Inflammatory macrophage treated with lipopolysaccharide for 4 hours (primary cell): Measurements from ENCODE around the gene LMAN2L.

ENCODE experiments used
- DNase-seq: peaks from one replicate; pipeline ENCODE4 v3.0.0-alpha.2; 2020

The LMAN2L gene, protein sequence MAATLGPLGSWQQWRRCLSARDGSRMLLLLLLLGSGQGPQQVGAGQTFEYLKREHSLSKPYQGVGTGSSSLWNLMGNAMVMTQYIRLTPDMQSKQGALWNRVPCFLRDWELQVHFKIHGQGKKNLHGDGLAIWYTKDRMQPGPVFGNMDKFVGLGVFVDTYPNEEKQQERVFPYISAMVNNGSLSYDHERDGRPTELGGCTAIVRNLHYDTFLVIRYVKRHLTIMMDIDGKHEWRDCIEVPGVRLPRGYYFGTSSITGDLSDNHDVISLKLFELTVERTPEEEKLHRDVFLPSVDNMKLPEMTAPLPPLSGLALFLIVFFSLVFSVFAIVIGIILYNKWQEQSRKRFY

DNA sequence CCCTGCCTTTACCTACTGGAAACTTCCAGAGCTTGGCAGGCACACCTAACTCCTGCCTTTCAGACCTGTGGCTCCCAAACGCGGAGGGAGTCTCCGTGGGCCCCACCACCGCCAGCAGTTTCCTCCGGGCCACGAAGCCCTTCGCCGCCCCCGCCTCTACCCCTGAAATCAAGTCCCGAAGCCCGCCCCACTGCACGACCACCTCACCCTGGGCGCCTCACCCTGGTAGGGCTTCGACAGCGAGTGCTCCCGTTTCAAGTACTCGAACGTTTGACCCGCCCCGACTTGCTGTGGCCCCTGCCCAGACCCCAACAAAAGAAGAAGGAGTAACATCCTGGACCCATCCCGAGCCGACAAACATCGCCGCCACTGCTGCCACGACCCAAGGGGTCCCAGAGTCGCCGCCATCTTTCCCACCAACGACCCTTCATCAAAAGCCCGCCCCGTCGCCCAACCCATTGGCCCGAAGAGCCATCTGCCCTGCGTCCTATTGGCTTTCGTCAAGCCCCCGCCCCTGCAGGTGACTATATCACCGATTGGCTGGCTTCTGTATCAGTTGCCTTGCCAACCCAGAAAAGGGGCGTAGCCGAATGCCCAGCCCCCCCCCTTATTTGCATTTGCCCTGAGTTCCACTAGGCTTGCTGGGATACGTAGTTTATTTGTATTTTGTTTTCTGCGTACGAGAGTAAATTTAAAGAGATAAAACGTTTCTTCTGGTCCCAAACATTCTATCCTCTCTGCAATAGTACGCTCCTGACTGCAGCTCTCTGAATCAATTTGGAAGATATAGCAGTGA is at the start of gene LMAN2L:
Gene LMAN2L, minus strand, starts transcription at position 432 of the 796 bp plus-strand sequence. Its CDS starts 24 bp downstream, at position 408.
- DNase-seq = peak; percentile 99

DNA sequence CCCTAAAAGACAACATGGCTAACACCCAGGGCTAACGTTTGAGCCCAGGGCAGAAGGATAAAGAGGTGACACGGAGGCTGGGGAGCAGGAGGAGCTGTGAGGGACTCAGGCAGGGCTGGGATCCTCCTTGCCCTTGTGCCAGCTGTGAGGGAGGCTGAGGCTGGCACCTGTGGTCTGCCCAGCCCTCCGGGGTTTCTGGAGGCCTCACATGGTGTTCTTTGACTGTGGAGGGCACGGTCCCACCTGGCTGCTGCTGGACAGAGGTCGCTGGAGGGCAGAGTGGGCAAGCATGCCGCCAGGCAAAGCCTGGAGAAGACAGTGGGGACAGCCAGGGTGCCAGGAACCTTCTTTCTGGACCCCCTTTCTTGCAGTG is 49.4 kb upstream of the LMAN2L start:
- no peak for DNase-seq

DNA sequence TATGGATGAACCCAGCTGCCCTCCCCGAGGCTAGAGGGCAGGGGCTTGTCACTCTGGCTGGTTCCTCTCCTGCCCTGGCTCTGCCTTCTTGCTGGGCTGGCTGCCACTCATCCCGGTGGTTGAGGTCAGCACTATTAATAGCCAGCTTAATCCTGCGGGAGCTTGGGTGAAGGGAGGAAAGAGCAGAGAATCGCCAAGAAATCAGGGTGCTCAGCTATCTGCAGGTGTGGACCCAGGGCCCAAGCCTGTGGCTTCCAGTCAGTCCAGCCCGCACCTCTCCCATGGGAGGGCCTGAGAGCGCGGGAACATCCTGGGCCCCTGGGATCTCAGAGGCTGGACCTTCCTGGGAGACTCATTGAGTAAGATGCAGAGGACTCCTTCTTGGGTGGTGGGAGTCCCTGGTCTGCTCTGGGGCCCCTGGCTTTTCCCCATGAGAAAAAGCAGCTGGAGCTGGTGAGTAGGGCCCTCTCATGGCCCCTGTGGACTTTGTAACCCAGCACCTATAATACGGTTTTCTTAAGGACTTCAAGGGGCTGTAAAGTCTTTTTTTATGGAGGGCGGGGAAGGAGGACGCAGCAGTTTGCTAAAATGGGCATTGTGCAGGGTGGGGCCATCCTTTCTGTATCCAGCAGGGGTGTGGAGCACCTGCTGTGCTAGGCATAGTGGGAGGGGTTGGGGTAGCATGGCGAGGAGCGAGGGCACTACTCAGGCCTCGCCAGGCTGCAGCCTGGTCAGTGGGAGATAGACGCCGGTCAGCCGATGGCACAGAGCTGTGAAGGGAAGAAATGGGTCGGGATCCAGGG is 48.8 kb upstream of the LMAN2L start:
- DNase-seq = no peak

DNA sequence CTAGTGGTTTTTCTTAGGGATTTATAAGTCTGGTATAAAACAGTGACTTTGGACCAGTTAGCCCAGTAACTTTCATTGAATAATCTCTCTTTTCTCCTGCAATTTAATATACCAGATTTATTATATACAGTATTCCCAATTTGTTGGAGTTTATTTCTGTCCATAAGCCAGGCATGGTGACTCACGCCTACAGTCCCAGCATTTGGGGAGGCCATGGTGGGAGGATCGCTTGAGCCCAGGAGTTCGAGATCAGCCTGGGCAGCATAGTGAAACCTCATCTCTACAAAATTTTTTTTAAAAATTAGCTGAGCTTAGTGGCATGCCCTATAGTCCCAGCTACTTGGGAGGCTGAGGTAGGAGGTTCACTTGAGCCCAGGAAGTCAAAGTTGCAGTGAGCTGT is 47.5 kb upstream of the LMAN2L start:
- no peak for DNase-seq

DNA sequence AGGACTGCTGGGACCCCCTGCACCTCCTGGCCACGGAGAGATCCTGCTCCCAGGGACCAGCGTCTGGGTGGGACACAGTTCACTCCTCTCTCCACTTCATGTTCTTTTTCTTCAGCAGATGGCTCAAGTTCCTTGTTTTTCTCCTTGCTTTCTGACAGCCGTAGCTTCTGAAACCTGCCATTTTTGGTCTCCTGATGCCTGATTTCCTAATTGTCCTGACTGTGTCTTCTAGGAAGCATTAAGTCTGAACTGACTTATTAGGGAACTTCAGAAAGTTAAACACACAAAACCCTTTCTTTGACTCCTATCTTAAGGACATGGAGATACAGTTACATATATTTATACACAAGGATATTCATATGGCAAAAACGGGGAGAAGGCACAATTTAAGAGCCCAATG is 43.5 kb upstream of the LMAN2L start:
- peak; percentile 70 for DNase-seq

DNA sequence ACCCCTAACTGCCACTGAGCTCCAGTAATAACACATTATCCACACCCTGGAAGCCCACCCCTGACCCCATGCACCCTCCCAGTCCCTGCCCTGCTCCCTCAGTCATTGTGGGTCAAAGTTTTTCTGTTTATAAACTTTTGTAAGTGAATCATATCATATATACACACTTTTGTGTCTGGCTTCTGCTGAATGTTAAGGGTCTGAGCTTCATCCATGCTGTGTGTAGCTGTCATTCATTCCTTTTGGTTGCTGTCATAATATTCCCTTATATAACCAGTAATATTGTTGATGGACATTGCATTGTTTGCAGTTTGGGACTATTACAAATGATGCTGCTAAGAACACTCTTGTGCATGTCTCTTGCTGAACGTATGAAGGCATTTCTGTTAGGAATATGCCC is 35.3 kb upstream of the LMAN2L start:
- DNase-seq = no peak

DNA sequence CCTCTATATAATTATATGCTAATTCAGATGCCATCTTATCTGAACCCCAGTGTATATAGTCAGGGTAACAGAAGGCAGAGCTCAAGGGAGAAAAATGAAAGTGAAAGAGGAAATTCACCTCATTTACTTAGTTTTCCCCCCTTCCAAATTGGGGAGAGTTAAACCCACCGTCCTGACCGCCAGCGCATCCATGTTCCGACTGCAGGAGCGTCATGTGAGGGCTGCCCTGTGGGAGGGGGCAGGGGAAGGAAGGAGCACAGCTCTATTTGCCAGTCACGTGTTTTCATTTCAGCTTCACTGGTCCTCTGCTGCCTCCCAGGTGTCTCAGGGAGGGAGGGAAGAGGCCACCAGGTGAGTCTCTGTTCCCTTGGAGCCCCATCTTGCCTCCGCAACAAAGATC is 34.1 kb upstream of the LMAN2L start:
- peak; percentile 32 for DNase-seq

DNA sequence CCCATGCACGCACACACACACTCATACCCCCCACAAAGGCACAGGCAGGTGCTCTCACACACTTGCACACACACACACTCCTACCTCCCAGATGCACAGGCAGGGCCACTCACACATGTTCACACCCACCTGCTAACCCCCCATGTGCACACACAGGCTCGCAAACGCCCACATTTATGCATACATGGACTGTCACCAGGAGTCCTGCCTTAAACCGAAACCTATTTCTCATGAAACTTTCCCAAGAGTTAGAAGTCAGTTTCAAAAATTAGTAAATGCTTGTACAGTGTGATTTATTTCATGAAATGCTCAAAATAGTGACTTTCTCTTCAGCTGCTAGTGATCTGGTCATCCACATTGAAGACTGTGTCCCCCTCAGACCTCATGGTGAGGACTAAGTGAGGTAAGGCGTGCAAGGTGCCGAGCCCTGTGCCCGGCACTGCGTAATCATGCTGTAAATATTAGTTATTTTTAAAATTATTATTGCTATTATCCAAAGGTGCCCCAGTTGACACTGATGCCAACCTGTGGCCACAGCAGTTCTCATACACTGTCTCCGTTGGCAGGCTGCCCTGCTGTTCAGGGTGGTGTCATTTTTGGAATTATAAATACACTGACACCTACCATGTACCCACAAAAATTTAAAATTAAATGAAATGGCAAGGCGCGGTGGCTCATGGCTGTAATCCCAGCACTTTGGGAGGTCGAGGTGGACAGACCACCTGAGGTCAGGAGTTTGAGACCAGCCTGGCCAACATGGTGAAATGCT is 33.2 kb upstream of the LMAN2L start:
- DNase-seq = peak; percentile 9

DNA sequence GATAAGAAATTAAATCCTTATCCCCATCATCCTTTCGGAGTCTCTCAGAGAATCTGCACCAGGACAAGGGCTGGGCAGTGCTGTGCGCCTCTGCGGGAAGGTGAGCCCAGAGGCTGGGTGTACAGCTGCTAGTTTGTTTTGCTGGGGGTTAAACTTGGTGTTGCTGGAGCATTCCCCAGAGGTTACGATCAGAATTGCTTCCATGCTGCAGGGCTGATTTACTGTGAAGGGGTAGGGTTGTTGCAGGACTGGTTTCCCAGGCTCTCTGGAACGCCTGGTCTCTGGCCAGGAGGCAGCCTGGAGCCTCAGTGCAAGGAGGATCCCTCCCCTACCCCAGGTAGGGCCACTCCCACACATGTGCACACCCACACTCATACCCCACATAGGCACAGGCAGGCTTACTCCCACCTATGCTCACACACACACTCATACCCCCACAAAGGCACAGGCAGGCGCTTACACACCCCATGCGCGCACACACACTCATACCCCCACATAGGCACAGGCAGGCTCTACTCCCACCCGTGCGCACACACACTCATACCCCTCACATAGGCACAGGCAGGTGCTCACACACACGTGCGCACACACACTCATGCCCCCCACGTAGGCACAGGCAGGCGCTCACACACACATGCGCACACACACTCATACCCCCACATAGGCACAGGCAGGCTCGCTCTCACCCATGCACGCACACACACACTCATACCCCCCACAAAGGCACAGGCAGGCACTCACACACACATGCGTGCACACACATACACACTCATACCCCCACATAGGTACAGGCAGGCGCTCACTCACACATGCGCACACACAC is 32.1 kb upstream of the LMAN2L start:
- DNase-seq = no peak

DNA sequence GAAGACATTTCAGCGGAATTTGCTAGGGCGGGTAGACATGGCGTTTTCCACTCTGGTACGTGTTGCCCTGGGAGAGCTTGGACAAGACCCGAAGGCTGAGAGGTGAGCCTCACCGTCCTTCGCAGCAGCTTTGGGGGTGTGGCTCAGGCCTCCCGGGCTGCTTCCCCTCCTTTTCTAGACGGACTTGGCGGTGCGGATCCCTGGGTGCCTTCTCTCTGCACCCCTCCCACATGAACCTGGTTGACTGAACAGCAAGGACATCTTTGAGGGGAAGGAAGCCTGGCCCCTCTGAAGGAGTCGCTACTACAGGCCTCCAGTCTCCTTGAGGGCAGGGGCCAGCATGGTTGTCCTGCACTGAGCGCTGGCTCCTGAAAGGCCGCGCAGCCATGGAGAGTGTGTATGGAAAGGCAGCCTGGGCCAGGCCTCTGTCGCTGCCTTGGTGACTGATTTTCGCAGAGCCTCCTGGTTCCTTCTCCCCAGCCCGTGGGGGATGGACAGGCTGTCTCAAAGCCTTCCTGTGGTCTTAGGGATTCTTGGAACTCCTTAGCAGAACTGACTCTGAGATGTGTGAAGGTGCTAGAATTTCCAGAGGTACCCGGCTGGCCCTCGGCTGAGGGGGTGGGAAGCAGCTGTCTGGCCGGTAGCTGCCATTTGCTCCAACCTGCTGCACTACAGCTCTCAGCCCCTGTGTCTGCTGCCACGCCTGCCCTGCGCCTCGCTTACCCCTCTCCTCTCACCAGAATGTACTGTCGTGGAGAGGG is 30.8 kb upstream of the LMAN2L start:
- DNase-seq = no peak

DNA sequence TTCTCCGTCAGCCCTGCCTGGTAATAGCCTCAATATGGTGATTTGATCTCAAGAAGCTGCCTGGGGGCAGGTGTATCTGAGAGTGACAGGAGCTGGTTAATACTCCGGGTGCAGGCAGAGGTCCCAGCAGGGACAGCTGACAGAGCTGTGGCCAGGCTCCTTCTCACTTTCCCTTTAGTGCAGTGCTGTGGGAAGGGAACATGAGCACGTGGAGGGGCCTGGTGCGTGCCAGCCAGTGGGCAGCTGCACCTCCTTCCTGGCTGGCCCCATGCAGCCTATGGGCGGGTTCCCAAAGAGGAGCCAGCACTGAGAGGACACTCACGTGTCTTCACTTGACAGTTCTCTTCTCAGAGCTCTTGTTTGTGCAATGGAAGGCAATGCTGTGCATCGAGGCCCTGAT is 29.9 kb upstream of the LMAN2L start:
- peak; percentile 64 for DNase-seq

DNA sequence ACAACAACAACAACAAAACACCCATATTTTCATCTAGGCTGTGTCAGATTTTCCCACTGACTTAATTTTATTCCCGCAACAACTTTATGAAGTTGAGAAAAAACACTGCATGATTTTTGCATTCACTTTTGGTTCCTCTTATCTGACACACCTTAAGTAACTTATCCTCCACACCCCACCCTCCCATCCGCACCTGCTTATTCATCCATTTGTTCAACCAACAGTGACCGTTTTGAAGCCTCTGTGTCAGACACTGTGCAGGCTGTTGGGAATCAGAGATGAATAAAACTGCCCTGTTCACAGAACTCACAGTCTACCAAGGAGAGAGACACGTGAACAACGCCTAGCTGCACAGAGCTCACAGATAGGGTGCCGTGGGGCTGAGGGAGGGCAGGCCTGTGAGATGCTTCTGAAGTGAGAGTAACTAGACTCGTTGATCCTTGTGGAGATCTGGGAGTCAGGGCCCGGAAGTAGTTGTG is 28.3 kb upstream of the LMAN2L start:
- DNase-seq = no peak

DNA sequence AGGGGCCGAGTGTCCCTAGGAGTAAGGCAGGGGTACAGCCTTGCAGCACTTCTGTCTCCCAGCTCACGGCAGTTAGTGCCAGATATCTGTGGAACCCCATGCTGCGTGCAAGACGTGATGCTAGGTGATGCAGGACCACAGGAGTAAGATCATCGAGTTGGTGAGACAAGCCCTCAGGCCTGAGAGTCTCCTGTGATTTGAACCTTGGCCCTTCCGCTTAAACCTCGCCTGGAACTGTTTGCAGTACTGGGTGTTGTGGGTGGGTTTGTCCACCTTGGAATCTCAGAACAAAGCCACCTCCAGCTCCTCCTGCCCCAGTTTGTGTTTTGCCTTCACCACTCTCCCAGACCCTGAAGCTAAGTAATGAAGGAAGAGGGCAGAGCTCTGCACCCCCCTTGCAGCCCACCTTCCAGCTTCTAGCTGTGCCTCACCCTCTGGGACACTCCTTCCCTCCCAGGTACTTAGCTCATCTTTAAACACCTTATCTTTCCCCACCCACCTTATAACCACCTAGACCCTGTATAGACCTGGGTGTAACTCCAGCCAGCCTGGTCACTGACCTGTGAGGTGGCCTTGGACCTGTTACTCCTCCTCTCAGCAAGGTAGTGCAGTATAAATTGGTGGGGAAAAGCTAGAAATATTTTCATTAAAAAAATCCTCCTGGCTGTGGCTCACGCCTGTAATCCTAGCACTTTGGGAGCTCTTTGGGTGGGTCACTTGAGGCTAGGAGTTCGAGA is 27.4 kb upstream of the LMAN2L start:
- DNase-seq = no peak

DNA sequence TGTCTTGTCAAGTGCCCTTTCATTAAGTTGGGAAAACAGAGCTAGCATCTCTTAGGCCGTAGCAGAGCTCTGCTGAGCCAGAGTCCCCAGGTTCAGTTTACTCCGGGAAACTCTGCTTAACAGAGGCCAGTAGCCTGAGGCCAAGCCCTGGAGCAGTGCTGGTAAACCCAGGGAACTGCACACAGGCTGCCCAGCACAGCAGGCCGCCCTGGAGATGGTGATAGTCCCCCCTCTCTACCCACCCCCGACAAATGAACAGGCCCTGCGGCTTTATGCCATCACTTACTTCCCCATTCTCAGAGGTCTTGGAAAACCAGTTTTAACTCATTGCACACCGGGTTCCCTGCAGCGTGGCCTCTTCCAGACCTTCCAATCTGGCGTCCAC is 24.4 kb upstream of the LMAN2L start:
- DNase-seq = peak; percentile 65

DNA sequence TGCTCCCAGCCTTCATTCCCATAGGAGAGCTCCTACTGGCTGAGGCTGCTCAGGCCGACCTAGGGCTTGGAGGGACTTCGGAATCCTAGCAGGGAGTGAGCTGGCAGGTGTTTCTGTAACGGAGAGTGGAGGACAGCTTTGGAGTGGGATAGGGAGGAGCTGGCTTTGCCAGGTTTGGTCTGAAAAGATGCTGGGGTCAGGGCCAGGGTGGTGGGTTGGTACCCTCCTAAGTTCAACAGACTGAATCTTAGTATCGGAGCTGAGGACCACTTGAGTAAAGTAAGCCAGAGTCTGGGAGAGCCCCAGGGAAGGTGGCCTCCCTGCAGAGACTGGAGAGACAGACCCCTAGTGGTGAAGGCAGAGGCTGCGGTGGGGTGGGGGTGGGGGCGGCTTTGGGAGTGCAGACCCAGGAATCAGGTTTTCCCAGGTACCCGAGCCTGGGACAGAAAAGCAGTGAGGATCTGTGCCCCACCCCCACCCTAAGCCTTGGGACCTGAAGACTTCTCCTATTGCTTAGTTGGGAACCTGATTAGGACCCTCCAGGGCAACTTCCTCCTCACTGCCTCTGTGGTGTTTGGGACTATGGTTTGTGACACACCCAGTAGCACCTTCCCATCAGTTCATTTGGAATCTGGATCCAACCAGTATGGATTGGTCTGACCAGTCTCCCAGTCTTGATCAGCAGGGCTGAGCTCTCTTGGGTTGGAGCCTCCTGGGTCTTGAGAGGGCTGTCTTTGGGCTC is 23.8 kb upstream of the LMAN2L start:
- DNase-seq = no peak

DNA sequence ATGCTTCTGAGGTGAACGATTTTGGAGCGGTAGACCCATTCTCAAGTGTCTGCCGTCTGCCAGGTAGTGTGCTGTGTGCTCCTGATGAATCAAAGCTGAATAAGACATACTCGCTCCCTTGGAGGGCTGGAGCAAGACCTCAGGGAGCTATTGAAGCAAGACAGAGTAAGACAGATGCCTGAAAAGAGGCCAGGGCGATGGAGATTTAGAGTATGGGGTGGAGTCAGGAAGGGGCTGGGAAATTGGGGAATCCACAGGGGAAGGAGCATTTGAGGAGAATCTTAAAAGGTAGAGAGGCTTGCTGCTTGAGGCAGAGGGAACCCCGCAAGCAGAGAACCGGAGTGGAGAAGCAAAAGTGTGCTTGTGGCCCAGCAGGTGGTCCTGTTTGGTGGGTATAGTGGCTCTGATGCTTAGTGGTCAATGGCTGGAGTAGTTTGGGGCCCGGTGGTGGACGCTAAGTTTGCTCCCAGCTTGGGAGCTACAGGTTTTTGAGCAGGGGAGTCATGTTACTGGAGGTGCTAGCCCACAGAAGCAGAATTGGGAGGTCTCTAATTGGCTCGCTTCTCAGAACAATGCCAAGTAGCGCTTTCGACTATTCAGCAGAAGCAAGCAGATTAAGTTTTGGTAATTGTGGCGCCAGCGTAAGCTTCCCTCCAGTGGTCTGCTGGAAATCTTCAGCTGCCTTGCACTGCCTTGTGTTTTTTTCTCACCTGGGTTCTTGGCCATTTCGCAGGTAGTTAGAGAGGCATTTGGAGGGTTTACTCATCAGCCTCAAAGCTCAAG is 22.9 kb upstream of the LMAN2L start:
- DNase-seq = no peak

DNA sequence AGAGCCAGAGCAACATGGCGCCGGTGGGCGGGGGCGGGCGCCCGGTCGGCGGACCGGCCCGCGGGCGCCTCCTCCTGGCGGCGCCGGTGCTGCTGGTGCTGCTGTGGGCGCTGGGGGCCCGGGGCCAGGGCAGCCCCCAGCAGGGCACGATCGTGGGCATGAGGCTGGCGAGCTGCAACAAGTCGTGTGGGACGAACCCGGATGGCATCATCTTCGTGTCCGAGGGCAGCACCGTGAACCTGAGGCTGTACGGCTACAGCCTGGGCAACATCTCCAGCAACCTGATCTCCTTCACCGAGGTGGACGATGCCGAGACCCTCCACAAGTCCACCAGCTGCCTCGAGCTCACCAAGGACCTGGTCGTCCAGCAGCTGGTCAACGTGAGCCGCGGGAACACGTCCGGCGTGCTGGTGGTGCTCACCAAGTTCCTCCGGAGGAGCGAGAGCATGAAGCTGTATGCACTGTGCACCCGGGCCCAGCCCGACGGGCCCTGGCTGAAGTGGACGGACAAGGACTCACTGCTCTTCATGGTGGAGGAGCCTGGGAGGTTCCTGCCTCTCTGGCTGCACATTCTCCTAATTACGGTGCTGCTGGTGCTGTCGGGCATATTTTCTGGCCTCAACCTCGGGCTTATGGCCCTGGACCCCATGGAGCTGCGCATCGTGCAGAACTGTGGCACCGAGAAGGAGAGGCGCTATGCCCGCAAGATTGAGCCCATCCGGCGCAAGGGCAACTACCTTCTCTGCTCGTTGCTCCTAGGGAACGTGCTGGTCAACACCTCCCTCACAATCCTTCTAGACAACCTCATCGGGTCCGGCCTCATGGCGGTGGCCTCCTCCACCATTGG is 21.3 kb upstream of the LMAN2L start:
- peak; percentile 32 for DNase-seq
